NCI-H82 treated with DMSO at 0.1 percent for 48 hours (cell line): ENCODE data around the gene COL8A2.

Experiments
- DNase-seq: peaks from one replicate; lab custom pipeline; 2025; ENCODE audit not compliant: unreplicated experiment; lab: John Stamatoyannopoulos, UW

COL8A2 gene

GRCh38 chr1:36115200-36115669 is 9.8 kb downstream of the COL8A2 start:
- no peak for DNase-seq

GRCh38 chr1:36114371-36114770 is 10.7 kb downstream of the COL8A2 start:
- no peak for DNase-seq

- no peak for DNase-seq
Observed at GRCh38 chr1:36112823-36113222, 12.2 kb downstream of the COL8A2 start.

DNA sequence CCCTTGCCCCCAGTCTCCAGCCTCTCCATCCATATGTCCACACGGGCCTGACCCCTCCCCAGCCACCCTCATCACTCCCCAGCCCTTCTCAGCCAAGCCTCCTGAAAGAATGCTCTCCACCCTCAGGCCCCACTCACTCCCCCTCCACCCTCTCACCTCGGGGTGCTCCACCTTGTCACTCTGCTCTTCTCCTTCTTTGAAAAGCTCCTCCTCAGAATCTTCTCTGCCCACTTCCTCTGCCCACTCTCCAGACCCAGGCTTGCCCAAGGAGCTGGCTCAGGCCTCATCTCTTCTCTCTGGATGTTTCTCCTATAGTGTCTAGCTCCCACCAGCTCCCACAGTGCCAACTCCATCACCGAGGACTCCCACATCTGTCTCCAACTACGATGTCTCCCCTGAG is 13.9 kb downstream of the COL8A2 start:
- DNase-seq = no peak

DNA sequence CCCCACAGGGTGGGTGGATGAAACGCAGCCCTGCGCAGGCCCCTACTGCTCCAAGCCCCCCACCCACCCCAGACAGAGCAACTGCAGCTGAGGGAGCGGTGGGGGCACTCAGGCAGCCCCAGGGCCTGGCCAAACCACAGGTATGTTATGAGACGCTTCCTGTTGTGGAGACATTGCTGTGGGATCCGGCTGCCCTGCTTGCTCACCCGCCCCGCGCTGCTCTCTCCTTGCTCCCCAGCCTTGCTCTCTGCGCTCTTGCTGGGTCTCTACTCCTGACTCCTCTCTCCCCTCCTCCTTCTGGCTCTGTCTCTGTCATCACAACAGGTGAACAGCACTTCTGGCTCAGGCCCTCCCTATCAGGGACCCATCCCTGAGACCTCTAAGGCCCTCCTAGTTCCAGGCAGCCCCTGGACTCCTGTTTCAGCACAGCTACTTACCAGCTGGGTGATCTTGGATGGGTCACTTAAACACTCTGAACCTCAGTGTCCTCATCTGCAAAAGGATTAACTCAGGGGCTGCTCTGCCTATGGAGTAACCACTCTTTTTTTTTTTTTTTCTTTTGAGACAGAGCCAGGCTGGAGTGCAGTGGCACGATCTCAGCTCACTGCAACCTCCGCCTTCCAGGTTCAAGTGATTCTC is 15.9 kb downstream of the COL8A2 start:
- DNase-seq = no peak

DNA sequence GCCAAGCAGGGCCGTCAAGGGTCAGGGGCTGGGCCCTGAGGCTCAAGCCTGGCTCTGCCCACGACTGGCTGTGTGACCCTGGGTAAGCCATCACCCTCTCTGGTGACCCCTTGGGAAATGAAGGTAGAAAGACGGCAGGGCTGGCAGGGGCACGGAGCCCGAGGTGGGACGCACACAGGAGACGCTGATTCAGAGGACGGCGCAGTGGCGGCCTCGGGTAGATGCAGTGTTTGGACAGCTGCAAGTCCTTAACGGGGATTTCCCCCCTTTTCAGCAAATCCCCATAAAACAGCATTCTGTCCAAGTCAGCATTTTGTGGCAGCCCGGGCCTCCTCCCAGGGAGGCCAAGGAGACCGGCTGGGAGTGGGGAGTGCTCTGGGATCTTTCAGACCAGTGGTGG is 16.7 kb downstream of the COL8A2 start:
- DNase-seq = no peak

- no peak for DNase-seq
Observed at GRCh38 chr1:36107394-36107793, 17.6 kb downstream of the COL8A2 start.

DNA sequence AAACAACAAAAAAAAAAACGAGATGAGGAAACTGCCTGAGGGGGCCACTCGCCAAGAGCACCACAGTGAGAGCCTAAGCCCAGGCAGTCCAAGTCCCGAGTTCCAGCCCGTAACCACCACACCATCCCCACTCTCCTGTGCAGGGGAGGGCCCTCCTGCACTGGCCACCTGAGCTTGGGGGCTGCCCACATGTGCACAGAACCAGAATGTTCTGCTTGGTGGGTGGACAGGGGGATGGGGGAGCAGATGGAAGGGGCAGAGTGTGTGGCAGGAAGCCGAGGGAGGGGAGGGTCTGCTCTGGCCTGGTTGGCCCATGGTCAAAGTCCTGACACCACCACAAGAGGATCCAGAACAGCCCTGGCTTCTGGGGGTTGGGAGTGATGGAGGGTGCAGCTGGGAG is 18.8 kb downstream of the COL8A2 start:
- DNase-seq = no peak

- DNase-seq = no peak
Observed at GRCh38 chr1:36101546-36101945, 23.5 kb downstream of the COL8A2 start.

DNA sequence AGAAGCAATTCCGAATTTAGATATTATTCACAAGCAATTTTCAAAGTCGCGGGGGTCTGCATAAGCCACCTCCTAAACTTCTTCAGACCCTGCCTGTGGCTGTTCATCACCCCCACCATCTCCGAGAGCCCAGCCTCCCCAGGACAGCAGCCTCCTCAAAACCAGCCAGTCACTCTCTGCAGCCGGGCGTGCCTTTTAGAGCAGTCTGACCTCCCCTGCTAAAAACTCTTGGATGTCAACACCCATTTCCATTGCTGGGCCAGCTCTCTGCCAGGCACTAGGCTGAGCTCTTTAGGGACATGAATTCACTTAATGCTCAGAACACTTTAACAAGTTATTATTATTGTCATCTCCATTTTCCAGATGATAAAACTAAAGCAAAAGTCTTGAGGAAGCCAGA is 24.6 kb downstream of the COL8A2 start:
- DNase-seq = no peak

DNA sequence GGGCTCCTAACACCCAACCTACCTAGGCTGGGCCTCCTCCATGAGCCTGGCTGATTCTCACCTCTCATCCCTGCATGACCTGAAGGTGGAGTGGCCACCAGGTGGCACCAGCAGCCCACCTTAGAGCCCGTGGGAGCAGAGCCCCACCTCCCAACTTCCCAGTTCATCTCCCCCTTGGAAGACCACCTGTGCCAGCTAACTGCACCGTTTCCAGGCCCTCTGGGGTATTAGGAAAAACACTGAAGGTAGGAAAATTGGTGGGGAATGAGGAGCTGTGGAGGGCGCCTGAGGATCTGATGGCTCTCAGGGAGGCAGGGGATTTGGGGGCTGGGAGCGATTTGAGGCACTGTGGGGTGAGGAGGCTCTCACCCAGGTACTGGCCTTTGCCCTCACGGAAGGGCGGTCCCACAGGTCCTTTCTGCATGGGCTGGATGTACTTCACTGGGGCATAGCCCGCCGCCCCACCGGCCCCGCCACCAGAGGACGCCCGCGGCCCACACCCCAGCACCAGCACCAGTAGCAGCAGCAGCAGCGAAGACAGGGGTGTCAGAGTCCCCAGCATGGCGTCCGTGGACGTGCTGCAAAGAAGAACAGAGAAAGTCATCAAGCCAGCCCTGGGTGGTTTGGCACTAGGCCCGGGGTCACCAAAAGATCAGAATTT is 25.2 kb downstream of the COL8A2 start:
- DNase-seq = no peak

GRCh38 chr1:36098650-36099365 is 26.2 kb downstream of the COL8A2 start:
- no peak for DNase-seq

DNA sequence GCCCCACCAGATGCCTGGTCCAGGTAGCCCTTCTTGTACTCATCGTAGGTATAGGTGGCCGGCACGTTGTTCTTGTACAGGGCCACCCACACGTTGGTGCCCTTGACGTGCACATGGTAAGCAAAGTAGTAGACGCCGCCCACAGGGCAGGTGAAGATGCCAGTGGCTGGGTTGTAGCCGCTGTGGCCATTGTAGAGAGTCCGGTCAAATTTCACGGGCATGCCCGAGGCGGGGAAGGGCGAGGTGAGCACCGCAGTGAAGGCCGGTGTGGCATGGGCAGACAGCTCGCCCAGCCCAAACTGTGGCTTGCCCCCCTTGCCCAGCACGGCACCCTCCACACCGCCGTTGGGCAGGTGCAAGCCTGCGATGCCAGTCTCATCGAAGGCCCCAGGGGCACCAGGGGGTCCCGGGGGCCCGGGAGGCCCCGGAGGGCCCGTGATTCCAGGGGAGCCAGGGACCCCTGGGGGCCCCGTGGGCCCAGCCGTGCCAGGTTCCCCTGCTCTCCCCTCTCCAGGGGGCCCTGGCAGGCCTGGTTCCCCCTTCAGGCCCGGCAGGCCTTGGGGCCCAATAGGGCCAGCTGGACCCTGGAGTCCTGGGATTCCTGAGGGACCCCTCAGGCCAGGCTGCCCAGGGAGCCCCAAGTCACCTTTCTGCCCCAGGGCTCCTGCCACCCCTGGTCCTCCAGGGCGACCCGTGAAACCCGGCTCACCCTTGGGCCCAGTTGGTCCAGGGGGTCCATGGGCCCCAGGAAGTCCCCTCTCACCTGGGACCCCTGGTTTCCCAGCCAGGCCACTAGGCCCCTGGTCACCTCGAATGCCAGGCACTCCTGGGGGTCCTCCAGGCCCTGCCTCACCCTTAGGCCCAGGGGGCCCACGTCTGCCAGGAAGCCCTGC is 27.1 kb downstream of the COL8A2 start:
- no peak for DNase-seq

DNA sequence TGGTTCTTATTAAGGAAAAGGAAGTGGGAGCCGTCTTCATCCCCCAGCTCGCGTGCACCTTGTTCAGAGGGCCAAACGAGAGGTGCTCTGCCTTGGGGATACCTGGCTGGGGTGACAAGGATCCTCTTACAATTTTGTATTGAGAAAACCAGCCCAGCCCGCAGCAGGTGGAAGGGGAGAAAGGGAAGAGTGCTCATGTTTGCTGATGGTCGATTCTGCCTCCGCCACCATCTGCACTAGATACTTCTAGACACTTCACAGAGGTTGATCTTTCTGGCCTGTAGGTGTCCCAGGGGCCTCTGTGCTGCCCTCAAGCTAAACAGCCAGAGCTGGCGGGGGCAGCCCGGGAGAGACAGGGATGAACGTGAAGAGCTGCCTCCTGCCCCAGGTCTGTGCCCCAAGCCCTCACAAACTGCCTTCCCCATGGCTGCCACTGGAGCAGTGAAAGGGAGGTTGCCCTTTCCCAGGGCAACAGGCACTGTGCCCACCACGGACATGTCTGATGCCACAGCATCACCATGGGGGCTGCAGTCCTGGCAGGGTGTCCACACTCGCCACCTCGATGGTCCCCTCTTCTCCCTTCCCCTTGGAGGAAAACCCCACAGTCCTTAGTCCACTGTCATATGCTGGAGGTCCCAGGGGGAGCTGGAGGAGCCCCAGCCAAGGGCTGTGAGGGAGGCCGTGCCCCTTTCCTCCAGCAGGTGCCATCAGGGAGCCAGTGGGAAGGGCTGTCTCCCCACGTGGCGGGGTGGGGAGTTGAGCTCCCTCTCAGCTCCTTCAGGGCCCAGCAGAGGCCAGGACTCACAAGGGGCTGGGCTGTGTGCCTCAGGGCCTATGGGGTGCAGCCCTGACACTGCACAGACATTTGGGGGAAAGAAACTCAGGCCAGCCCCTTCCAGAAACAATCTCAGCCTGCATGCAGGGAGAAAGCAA is 28.3 kb downstream of the COL8A2 start:
- no peak for DNase-seq

DNA sequence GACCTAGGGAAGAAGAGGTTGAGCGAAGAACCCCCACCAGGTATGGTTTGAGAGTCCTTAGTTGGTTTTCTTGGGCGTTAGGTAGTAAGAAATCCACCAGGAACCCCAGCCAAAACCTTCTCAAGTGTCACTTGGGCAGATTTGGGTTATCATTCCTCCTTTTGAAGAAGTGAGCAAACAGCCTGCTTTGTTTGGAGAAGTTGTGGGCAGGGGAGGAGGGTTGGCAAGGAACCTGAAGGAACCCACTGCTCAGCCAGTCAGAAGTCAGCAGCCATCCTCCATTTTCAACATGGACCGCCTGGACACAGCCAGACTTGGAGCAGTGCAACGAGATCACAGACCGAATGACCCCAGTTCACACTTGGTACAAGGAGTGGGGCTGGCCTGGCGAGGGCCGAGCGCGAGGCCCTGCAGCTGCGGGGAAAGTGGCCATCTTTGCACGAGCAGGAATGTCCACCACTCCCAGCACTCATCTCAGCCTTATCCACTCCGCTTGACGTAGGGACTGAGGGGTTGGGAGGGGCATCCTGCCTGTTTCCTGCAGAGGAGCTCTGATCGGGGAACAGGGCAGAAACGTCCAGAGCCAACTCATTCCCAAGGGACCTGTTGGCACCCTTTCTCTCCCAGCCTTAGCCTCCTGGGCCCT is 29.1 kb downstream of the COL8A2 start:
- DNase-seq = no peak

GRCh38 chr1:36094621-36095061 is 30.4 kb downstream of the COL8A2 start:
- no peak for DNase-seq

DNA sequence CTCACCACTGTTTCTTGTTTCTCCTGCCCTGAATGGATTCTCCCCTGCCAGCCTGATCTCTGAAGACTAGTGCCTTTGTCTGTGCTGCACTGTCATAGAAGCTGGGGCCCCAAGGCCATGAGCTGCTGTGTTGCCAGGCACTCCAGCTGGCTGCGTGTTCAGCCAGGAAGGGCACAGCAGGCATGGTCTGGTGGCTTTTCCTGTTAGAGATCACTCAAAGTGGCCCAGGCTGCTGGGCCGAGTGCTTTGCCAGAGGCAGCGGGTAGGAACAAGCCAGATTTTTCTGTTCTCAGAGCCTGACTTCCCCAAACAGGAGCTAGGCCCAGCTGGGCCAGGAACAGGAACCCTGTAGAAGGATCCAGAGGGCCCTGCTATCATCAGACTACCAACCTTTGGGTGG is 31.1 kb downstream of the COL8A2 start:
- DNase-seq = no peak

DNA sequence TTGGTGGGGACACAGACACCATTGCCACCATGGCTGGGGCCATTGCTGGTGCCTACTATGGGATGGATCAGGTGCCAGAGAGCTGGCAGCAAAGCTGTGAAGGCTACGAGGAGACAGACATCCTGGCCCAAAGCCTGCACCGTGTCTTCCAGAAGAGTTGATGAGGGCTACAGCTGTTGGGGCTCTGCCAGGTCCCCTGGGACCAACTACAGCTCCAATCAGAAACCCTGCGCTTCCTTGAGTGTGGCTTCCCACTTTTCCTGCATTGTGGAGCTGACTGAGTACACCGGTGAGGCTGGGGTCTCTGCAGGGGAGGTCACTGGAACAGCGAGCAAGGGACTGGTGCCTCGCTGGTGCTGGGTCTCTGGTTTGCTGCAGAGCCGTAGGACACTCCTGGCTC is 31.8 kb downstream of the COL8A2 start:
- no peak for DNase-seq

DNA sequence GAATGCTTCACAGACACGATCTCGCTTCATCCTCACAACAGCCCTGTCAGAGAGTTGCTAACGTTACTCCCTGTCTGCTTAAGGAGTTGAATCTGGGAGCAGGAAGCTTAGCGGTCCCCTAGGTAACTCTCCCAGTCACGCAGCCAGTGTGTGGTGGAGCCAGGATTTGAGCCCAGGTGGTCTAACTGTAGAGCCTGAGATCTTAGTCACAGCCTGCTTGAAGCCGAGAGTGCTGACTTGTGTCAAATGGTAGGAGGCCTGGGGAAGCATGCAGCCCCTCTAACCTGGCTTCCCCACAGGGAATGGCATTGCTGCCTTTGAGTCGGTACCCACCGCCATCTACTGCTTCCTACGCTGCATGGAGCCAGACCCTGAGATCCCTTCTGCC is 32.2 kb downstream of the COL8A2 start:
- DNase-seq = no peak
